NB4 (cell line): ENCODE results near the gene USP17L30.
"Not testable (repeated sequence)": the region's sequence is repeated elsewhere in the genome, so short reads cannot be mapped to it uniquely, and the experiment has no call there.

Experiments used
- DNase-seq: peaks from one replicate; pipeline ENCODE4 v3.0.0; 2010; ENCODE audit warnings: low read depth
- H3K4me3 ChIP-seq: one replicate; pipeline ENCODE4 v1.5.1; 2011; ENCODE audit warnings: mild to moderate bottlenecking, low read depth, low read length, moderate library complexity
- CTCF ChIP-seq: IDR thresholded peaks from one replicate; pipeline ENCODE4 v1.5.1; 2012; ENCODE audit warnings: low read depth, low read length
- MYC ChIP-seq: IDR thresholded peaks from 2 replicates; pipeline ENCODE4 v1.6.1; 2011; ENCODE audit warnings: low read depth, low read length
- POLR2A ChIP-seq: IDR thresholded peaks from 2 replicates; pipeline ENCODE4 v1.6.1; 2011; ENCODE audit warnings: mild to moderate bottlenecking; ENCODE audit not compliant: insufficient read length; ENCODE audit errors: extremely low read depth
- TF ChIP-seq, protein P1 (sequence below): IDR thresholded peaks from 2 replicates; pipeline ENCODE4 v1.6.1; 2011; ENCODE audit warnings: low read depth, low read length

Gene USP17L30

DNA sequence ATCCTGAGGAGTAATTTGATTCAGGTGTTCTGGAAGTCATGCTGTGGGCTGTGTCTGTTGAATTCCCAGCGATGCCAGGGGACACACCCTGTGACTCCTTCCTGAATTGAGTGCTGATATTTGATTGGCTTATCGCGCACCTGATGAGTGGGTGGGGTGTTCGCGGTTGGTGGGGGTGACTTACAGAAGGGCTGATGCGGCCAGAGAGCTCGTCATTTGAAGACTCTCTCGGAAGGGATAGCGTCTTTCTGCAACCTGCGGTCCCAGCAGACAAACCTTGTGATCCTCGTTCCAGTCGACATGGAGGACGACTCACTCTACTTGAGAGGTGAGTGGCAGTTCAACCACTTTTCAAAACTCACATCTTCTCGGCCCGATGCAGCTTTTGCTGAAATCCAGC is at the start of gene USP17L30:
Gene USP17L30 (plus strand): TSS at position 301 of the 400 bp plus-strand sequence. CDS start 0 bp downstream, at position 301.
- DNase-seq, H3K4me3 ChIP-seq: not testable (repeated sequence)

DNA sequence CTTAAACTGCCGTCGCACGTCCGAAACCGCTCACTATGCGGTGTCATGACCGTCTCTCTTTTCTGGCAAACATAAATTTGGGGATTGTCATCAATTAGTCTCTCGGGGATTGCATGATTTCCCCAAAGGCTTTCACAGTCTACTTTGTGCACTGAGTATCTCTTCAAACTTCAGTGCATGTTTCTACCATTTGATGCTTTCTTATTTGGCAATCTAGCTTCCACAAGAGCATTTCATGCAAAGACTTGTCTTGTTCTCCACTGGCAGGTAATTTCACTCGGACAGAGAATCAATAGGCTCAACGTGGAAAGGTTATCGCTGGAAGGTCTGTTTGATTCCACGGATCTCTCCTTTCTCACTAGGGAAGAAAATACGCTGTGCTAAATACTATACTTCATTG is 38.7 kb upstream of the USP17L30 start:
- not testable (repeated sequence) for DNase-seq

DNA sequence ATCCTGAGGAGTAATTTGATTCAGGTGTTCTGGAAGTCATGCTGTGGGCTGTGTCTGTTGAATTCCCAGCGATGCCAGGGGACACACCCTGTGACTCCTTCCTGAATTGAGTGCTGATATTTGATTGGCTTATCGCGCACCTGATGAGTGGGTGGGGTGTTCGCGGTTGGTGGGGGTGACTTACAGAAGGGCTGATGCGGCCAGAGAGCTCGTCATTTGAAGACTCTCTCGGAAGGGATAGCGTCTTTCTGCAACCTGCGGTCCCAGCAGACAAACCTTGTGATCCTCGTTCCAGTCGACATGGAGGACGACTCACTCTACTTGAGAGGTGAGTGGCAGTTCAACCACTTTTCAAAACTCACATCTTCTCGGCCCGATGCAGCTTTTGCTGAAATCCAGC is 38.1 kb upstream of the USP17L30 start, which contains the start of gene USP17L24:
Gene USP17L24 (plus strand): TSS at position 301 of the 400 bp plus-strand sequence. CDS start 0 bp downstream, at position 301.
- not testable (repeated sequence) for DNase-seq, H3K4me3 ChIP-seq

More for the DNA sequence above, 38.7 kb upstream of the USP17L30 start:
- H3K4me3 ChIP-seq, result not testable (repeated sequence)

DNA sequence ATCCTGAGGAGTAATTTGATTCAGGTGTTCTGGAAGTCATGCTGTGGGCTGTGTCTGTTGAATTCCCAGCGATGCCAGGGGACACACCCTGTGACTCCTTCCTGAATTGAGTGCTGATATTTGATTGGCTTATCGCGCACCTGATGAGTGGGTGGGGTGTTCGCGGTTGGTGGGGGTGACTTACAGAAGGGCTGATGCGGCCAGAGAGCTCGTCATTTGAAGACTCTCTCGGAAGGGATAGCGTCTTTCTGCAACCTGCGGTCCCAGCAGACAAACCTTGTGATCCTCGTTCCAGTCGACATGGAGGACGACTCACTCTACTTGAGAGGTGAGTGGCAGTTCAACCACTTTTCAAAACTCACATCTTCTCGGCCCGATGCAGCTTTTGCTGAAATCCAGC is 33.3 kb upstream of the USP17L30 start, which contains the start of gene USP17L25:
Gene USP17L25 (plus strand): TSS at position 301 of the 400 bp plus-strand sequence. CDS start 0 bp downstream, at position 301.
- DNase-seq, H3K4me3 ChIP-seq: not testable (repeated sequence)

GRCh38 chr4:9334358-9334757 is 28.6 kb upstream of the USP17L30 start, which contains the start of gene USP17L26:
USP17L26 (plus strand) TSS chr4:9334658; CDS start chr4:9334658, 0 bp downstream.
- not testable (repeated sequence) for H3K4me3 ChIP-seq, DNase-seq

GRCh38 chr4:9339103-9339502 is 23.8 kb upstream of the USP17L30 start, which contains the start of gene USP17L5:
USP17L5 (plus strand) TSS chr4:9339403; CDS start chr4:9339403, 0 bp downstream.
- not testable (repeated sequence) for DNase-seq

DNA sequence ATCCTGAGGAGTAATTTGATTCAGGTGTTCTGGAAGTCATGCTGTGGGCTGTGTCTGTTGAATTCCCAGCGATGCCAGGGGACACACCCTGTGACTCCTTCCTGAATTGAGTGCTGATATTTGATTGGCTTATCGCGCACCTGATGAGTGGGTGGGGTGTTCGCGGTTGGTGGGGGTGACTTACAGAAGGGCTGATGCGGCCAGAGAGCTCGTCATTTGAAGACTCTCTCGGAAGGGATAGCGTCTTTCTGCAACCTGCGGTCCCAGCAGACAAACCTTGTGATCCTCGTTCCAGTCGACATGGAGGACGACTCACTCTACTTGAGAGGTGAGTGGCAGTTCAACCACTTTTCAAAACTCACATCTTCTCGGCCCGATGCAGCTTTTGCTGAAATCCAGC is 19.1 kb upstream of the USP17L30 start, which contains the start of gene USP17L27:
Gene USP17L27 (plus strand): TSS at position 301 of the 400 bp plus-strand sequence. CDS start 0 bp downstream, at position 301.
- not testable (repeated sequence) for H3K4me3 ChIP-seq, DNase-seq

More at GRCh38 chr4:9339103-9339502, 23.8 kb upstream of the USP17L30 start, which contains the start of gene USP17L5:
- H3K4me3 ChIP-seq, result not testable (repeated sequence)

DNA sequence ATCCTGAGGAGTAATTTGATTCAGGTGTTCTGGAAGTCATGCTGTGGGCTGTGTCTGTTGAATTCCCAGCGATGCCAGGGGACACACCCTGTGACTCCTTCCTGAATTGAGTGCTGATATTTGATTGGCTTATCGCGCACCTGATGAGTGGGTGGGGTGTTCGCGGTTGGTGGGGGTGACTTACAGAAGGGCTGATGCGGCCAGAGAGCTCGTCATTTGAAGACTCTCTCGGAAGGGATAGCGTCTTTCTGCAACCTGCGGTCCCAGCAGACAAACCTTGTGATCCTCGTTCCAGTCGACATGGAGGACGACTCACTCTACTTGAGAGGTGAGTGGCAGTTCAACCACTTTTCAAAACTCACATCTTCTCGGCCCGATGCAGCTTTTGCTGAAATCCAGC is 14.3 kb upstream of the USP17L30 start, which contains the start of gene USP17L28:
Gene USP17L28 (plus strand): TSS at position 301 of the 400 bp plus-strand sequence. CDS start 0 bp downstream, at position 301.
- H3K4me3 ChIP-seq, DNase-seq: not testable (repeated sequence)

DNA sequence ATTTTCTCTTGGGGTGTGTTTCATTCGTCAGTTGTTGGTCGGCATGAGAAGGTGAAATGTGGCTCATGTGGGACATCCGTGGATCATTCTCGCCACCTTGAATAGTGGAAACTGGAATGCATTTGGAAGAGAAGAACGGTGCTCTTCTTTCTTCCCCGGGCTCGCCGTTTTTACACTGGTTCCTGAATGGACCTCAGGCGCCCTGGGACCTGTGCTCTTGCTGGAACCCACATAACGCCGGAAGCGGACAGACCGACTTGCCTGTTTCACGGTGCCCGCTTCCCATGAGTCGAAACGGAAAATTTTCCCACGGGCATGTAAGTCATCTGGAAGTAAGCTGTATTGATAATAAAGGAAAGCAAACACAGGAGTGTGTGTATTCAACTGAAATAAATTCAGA is 12.1 kb upstream of the USP17L30 start:
- H3K4me3 ChIP-seq, result not testable (repeated sequence)

GRCh38 chr4:9353338-9353737 is 9.6 kb upstream of the USP17L30 start, which contains the start of gene USP17L29:
USP17L29 (plus strand) TSS chr4:9353638; CDS start chr4:9353638, 0 bp downstream.
- not testable (repeated sequence) for DNase-seq, H3K4me3 ChIP-seq

More for the DNA sequence above, 12.1 kb upstream of the USP17L30 start:
- not testable (repeated sequence) for DNase-seq

DNA sequence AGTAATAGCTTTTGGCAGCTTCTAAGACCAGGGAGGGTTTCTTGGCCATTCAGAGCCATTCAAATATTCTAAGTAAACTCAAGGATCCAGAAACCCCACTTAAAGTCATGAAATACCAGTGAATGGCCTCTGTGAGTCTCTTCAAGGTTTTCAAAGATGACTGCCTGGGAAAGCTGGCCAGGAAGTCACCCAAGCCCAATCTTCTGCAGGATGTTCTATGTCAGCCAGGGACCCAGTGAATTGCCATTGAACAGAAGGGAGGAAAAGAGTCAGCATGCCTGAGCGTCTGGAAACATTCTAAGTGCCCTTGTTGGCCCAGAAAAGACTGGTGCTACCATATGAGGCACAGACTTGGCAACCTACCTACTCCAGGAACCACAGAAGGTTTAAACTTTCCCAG is 17.0 kb downstream of the USP17L30 start:
- DNase-seq, H3K4me3 ChIP-seq: not testable (repeated sequence)

DNA sequence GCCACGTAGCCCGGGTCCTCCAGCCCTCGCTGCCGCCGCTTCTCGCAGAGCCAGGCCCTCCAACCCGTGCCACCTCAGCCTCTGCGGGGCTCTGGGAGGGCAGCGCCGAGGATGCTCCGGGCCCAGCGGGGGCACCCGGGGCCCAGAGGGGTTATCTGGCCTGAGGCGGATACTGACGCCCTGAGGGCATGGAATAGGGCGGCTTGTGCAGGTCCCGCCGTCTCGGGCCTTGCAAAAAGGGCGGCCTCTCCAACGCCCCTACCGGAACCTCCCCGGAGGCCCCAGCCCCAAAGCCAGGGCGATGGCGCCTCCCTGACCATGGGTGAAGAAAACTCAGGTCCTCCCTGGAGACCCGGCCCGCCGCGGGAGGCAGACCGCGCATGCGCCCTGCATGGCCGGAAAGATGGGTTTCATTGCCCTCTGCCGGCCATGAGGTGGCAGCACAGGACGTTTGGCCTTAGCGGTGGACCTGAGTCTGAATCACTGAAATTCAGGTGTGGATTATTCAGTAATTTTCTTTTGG is 18.1 kb downstream of the USP17L30 start:
- not testable (repeated sequence) for H3K4me3 ChIP-seq
- peak; percentile 6 for DNase-seq
- TF ChIP-seq CTCF, result peak; percentile 26

- no peak for DNase-seq
- no peak for TF ChIP-seq POLR2A
- no peak for TF ChIP-seq MYC
- TF ChIP-seq, protein P1, sequence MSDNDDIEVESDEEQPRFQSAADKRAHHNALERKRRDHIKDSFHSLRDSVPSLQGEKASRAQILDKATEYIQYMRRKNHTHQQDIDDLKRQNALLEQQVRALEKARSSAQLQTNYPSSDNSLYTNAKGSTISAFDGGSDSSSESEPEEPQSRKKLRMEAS, result no peak
- TF ChIP-seq CTCF, result no peak
- no peak overlapping the region for H3K4me3 ChIP-seq
These were observed 21.2 kb downstream of the USP17L30 start for GRCh38 chr4:9384126-9384525.

GRCh38 chr4:9389001-9389400 is 26.1 kb downstream of the USP17L30 start:
- not testable (repeated sequence) for DNase-seq, H3K4me3 ChIP-seq

DNA sequence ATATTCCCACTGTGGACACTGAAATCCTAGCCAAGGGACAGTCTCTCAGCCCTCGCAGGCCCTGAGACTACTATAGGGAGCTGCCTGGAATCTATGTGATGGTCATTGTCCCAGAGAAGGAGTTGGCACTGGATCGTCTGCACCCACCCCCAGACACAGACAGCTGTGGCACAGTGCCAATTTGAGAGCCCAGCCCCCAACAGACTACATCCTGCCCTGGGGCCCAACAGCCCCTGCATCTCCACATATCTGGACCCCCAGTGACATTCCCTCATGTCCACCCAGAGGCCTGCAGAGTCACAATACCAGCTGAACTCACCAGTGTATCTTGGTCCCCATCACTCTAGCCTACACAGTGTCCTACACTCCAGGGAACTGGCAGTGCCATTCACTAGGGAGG is 42.8 kb downstream of the USP17L30 start:
- DNase-seq, H3K4me3 ChIP-seq: not testable (repeated sequence)

- H3K4me3 ChIP-seq, DNase-seq: not testable (repeated sequence)
These were observed 43.6 kb downstream of the USP17L30 start for GRCh38 chr4:9406491-9406890.
